MM.1S (cell line): ENCODE data around the gene TMED3.

Source experiments
- DNase-seq: peaks from one replicate; pipeline ENCODE4 v3.0.0-alpha.2; 2015
- H2AFZ ChIP-seq: fragments of 300-600 bp; sonication (generic); 2 replicates; pipeline ENCODE4 v1.6.0; 2016; ENCODE audit warnings: antibody characterized with exemption, low read length
- H3F3A ChIP-seq: fragments of 300-600 bp; sonication (generic); 2 replicates; pipeline ENCODE4 v1.6.1; 2016; ENCODE audit warnings: mild to moderate bottlenecking, antibody characterized with exemption, low read length, moderate library complexity, mixed read lengths; ENCODE audit not compliant: insufficient read depth
- H3K27ac ChIP-seq: fragments of 300-600 bp; sonication (generic); 2 replicates; pipeline ENCODE4 v1.5.1; 2016; ENCODE audit warnings: mild to moderate bottlenecking, low read length
- H3K27me3 ChIP-seq: fragments of 300-600 bp; sonication (generic); replicated peaks from 2 replicates; pipeline ENCODE4 v1.6.0; 2016; ENCODE audit warnings: low read length; ENCODE audit not compliant: insufficient read depth
- H3K36me3 ChIP-seq: fragments of 300-600 bp; sonication (generic); replicated peaks from 2 replicates; pipeline ENCODE4 v1.6.1; 2016; ENCODE audit warnings: mild to moderate bottlenecking, low read length, mixed read lengths; ENCODE audit not compliant: insufficient read depth
- H3K4me1 ChIP-seq: fragments of 300-600 bp; sonication (generic); 2 replicates; pipeline ENCODE4 v1.6.1; 2016; ENCODE audit warnings: low read length, mixed read lengths
- H3K4me2 ChIP-seq: fragments of 300-600 bp; sonication (generic); 2 replicates; pipeline ENCODE4 v1.6.0; 2016; ENCODE audit warnings: low read depth, low read length
- H3K4me3 ChIP-seq: fragments of 300-600 bp; sonication (generic); 2 replicates; pipeline ENCODE4 v1.5.1; 2016; ENCODE audit warnings: low read length, mixed read lengths
- H3K79me2 ChIP-seq: fragments of 300-600 bp; sonication (generic); 2 replicates; pipeline ENCODE4 v1.6.1; 2016; ENCODE audit warnings: mixed run types, low read length, mixed read lengths
- H3K9ac ChIP-seq: fragments of 300-600 bp; sonication (generic); 2 replicates; pipeline ENCODE4 v1.6.1; 2016; ENCODE audit warnings: low read length, mixed read lengths
- H3K9me2 ChIP-seq: fragments of 300-600 bp; sonication (generic); replicated peaks from 2 replicates; pipeline ENCODE4 v1.6.1; 2016; ENCODE audit warnings: mild to moderate bottlenecking, low read length, mixed read lengths; ENCODE audit not compliant: insufficient read depth
- H3K9me3 ChIP-seq: fragments of 300-600 bp; sonication (generic); replicated peaks from 2 replicates; pipeline ENCODE4 v1.6.1; 2016; ENCODE audit warnings: mild to moderate bottlenecking, low read length, mixed read lengths; ENCODE audit not compliant: insufficient read depth
- H4K20me1 ChIP-seq: fragments of 300-600 bp; sonication (generic); 2 replicates; pipeline ENCODE4 v1.6.1; 2016; ENCODE audit warnings: mild to moderate bottlenecking, low read length, moderate library complexity, mixed read lengths; ENCODE audit not compliant: insufficient read depth
- CTCF ChIP-seq: fragments of 300-600 bp; sonication (generic); IDR thresholded peaks from 2 replicates; pipeline ENCODE4 v1.5.1; 2016; ENCODE audit warnings: antibody characterized with exemption, low read length, mixed read lengths
- EZH2 ChIP-seq: fragments of 300-600 bp; sonication (generic); optimal IDR thresholded peaks from 2 replicates; pipeline ENCODE3; 2017; ENCODE audit warnings: low read depth, mild to moderate bottlenecking, antibody characterized with exemption, low read length, mixed read lengths
- EZH2phosphoT487 ChIP-seq: fragments of 300-600 bp; sonication (generic); IDR thresholded peaks from 2 replicates; pipeline ENCODE4 v1.6.1; 2018; ENCODE audit warnings: antibody characterized with exemption, low read length

TMED3 gene

GRCh38 chr15:79366691-79367090 is 55.8 kb downstream of the TMED3 start:
- DNase-seq = no peak
- no peaks in the 10 kb centered on the region for H3K36me3 ChIP-seq
- no peaks in the 10 kb centered on the region for H3K9me2 ChIP-seq
- H4K20me1 ChIP-seq = no peaks in the 10 kb centered on the region
- no peaks in the 10 kb centered on the region for H3F3A ChIP-seq
- H3K9me3 ChIP-seq = no peaks in the 10 kb centered on the region
- no peaks in the 10 kb centered on the region for H3K27me3 ChIP-seq
- no peak overlapping the region for H3K27ac ChIP-seq
- H3K79me2 ChIP-seq = no peaks in the 10 kb centered on the region
- H3K9ac ChIP-seq = no peak overlapping the region
- no peaks in the 10 kb centered on the region for H3K4me1 ChIP-seq
- no peak overlapping the region for H2AFZ ChIP-seq
- no peak for TF ChIP-seq EZH2phosphoT487
- no peak for TF ChIP-seq EZH2
- no peak for TF ChIP-seq CTCF
- no peak overlapping the region for H3K4me3 ChIP-seq
- no peak overlapping the region for H3K4me2 ChIP-seq

GRCh38 chr15:79370716-79371115 is 59.8 kb downstream of the TMED3 start:
- no peak for DNase-seq
- no peaks in the 10 kb centered on the region for H4K20me1 ChIP-seq
- H3K4me2 ChIP-seq = no peak overlapping the region
- no peak for TF ChIP-seq EZH2phosphoT487
- no peak for TF ChIP-seq EZH2
- no peak for TF ChIP-seq CTCF
- H3K36me3 ChIP-seq = no peaks in the 10 kb centered on the region
- no peaks in the 10 kb centered on the region for H3K9me3 ChIP-seq
- H3K9ac ChIP-seq = no peak overlapping the region
- H3K79me2 ChIP-seq = no peaks in the 10 kb centered on the region
- no peaks in the 10 kb centered on the region for H3K9me2 ChIP-seq
- H2AFZ ChIP-seq = no peak overlapping the region
- H3F3A ChIP-seq = no peaks in the 10 kb centered on the region
- H3K27ac ChIP-seq = no peak overlapping the region
- H3K4me1 ChIP-seq = no peaks in the 10 kb centered on the region
- no peaks in the 10 kb centered on the region for H3K27me3 ChIP-seq
- no peak overlapping the region for H3K4me3 ChIP-seq

GRCh38 chr15:79371591-79371990 is 60.7 kb downstream of the TMED3 start:
- no peaks in the 10 kb centered on the region for H3K9me3 ChIP-seq
- no peaks in the 10 kb centered on the region for H3F3A ChIP-seq
- H3K79me2 ChIP-seq = no peaks in the 10 kb centered on the region
- DNase-seq = no peak
- H3K4me3 ChIP-seq = no peak overlapping the region
- no peak overlapping the region for H3K27ac ChIP-seq
- H3K9me2 ChIP-seq = no peaks in the 10 kb centered on the region
- H3K9ac ChIP-seq = no peak overlapping the region
- no peaks in the 10 kb centered on the region for H3K27me3 ChIP-seq
- H3K4me1 ChIP-seq = no peaks in the 10 kb centered on the region
- TF ChIP-seq EZH2phosphoT487 (no peak), CTCF (no peak), EZH2 (no peak)
- no peaks in the 10 kb centered on the region for H4K20me1 ChIP-seq
- no peaks in the 10 kb centered on the region for H3K36me3 ChIP-seq
- H3K4me2 ChIP-seq = no peak overlapping the region
- H2AFZ ChIP-seq = no peak overlapping the region
